Esophagus squamous epithelium (tissue), 5 donors: ENCODE results near the gene DICER1. TPM values are rescaled to one million over a fixed set of nuclear protein-coding genes. Genes with fewer than 3 reads are reported as not detected.
"Not testable (repeated sequence)": the region's sequence is repeated elsewhere in the genome, so short reads cannot be mapped to it uniquely, and the experiment has no call there.

Experiments
- DNase-seq: peaks from one replicate; lab custom pipeline; 2025; lab: John Stamatoyannopoulos, UW
- H3K27ac ChIP-seq, 4 donors: fragments of 200-600 bp; sonication (generic); one replicate each; pipeline ENCODE4 v1.5.1; 2016 to 2019; ENCODE audit warnings: mild to moderate bottlenecking in 1 of 4
- H3K27me3 ChIP-seq, 4 donors: fragments of 200-600 bp; sonication (generic); 1 replicate in 3 of 4; 2 replicates in 1 of 4; pipeline versions ENCODE4 v1.5.1 to v1.6.0; 2017 to 2021; ENCODE audit warnings: antibody characterized with exemption in 1 of 4
- H3K36me3 ChIP-seq, 3 donors: fragments of 200-600 bp; sonication (generic); one replicate each; pipeline ENCODE4 v1.5.1; 2016 to 2019
- H3K4me1 ChIP-seq, 3 donors: fragments of 200-600 bp; sonication (generic); one replicate each; pipeline ENCODE4 v1.5.1; 2017 to 2019
- H3K4me3 ChIP-seq, 4 donors: fragments of 200-600 bp; sonication (generic); 1 replicate in 3 of 4; 2 replicates in 1 of 4; pipeline ENCODE4 v1.5.1; 2016 to 2019; ENCODE audit warnings: mild to moderate bottlenecking in 2 of 4, moderate library complexity in 1 of 4
- H3K9me3 ChIP-seq, 3 donors: fragments of 200-600 bp; sonication (generic); one replicate each; pipeline ENCODE4 v1.5.1; 2016 to 2019
- CTCF ChIP-seq, 6 experiments: fragments of 450-650 bp in 4 of 6; fragments of 200-600 bp in 2 of 6; sonication (generic) in 2 of 6; IDR thresholded peaks; one replicate each; pipeline ENCODE4 v1.5.1; 2016 to 2019; ENCODE audit warnings: antibody characterized with exemption in 6 of 6, mild to moderate bottlenecking in 4 of 6, moderate library complexity in 4 of 6
- POLR2A ChIP-seq, 4 donors: fragments of 450-650 bp; IDR thresholded peaks; one replicate each; pipeline ENCODE4 v1.6.1; 2017; ENCODE audit warnings: antibody characterized with exemption in 4 of 4, mild to moderate bottlenecking in 4 of 4, moderate library complexity in 3 of 4
- WGBS, 2 donors: methylation state at CpG; one replicate each; pipeline ENCODE4 v1.1.5; 2018; 5-methylcytosine and 5-hydroxymethylcytosine counted together
- intact Hi-C: fragments of 100-400 bp; cut with DNase I; formaldehyde crosslinking; loops from one replicate; pipeline ENCODE4 v1.15.0; 2022
- total RNA-seq, 4 donors: library from RNA; depleted of rRNA; stranded (reverse); fragments of >200 nt; gene quantifications; one replicate each; pipeline ENCODE4 v1.1.0, GENCODE V29; 2016
- donor health status: DM: yes; HTN: yes; CAD: no.

The DICER1 gene
- total RNA-seq, 4 donors from 2014 or later, result 39.4 to 79.7 (median 55.7) TPM

- no peak for TF ChIP-seq CTCF (IDR thresholded peaks at IDR 0.05)
- TF ChIP-seq POLR2A (IDR thresholded peaks at IDR 0.05), result no peak
- intact Hi-C loops, result no loop called here
- H3K36me3 ChIP-seq, result no peaks in the 10 kb centered on the region
- H3K27ac ChIP-seq, result no peak overlapping the region
- WGBS, 2 donors, result 80 to 88% methylated on average over 8 of the region's 8 CpGs
- H3K4me3 ChIP-seq, result no peak overlapping the region
- H3K4me1 ChIP-seq, result peaks cover 19 to 34% (median 25%) of the 10 kb centered on the region in 3 donors
- no peaks in the 10 kb centered on the region for H3K27me3 ChIP-seq
- no peaks in the 10 kb centered on the region for H3K9me3 ChIP-seq
- no peak for DNase-seq
These were observed 23.8 kb upstream of the DICER1 start for GRCh38 chr14:95180966-95181741.

- WGBS, 2 donors, result 80 to 85% methylated on average over 3 of the region's 3 CpGs
- H3K27me3 ChIP-seq, DNase-seq, H3K9me3 ChIP-seq, H3K27ac ChIP-seq, H3K36me3 ChIP-seq, H3K4me1 ChIP-seq, H3K4me3 ChIP-seq: not testable (repeated sequence)
- intact Hi-C loops, result loop anchor here (10.0 kb wide), 1 partner anchor 189 kb away; no protein-coding TSS in a partner anchor
These were observed 18.3 kb upstream of the DICER1 start for GRCh38 chr14:95175670-95176069.

DNA sequence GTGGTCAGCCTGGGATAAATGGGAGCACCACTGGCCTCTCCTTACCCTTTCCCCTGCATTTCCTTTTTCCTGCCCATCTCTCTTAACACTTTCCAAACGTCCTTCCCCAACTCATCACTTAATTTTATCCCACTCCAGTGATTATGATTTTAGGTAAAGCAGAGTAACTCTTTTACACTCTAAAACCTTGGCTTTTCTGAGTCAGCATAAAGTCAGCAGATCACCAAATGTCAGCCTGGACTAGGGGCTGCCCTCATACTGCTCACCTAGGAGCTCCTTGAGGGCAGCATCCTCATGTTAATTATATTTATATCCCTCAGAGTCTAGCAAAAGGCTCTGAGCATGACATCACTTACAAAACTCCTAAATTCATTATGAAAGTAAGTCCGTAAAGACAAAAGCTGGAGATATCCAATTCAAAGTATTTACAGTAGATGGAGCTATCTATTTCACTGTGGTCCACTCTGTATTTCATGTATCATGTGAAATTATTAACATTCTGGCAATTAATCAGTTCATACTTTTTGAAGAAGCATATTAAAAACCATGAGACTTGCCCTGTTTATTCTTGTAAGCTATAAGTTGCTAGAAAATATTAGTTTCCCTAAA lies 17.0 kb upstream of the DICER1 start:
- Histone ChIP-seq H3K4me1 (peaks cover 0 to 3% (median 0%) of the 10 kb centered on the region in 3 donors), H3K4me3 (no peak overlapping the region), H3K27me3 (no peaks in the 10 kb centered on the region), H3K36me3 (no peaks in the 10 kb centered on the region), H3K9me3 (no peaks in the 10 kb centered on the region), H3K27ac (no peak overlapping the region)
- DNase-seq, result no peak
- TF ChIP-seq CTCF (IDR thresholded peaks at IDR 0.05) (peak in 3 of 6 experiments; percentile 20 to 43 (median 24)), POLR2A (IDR thresholded peaks at IDR 0.05) (no peak)
- intact Hi-C loops, result loop anchor here (10.0 kb wide), 1 partner anchor 191 kb away; no protein-coding TSS in a partner anchor
- 8 to 20% methylated on average over 2 of the region's 2 CpGs for WGBS, 2 donors

DNA sequence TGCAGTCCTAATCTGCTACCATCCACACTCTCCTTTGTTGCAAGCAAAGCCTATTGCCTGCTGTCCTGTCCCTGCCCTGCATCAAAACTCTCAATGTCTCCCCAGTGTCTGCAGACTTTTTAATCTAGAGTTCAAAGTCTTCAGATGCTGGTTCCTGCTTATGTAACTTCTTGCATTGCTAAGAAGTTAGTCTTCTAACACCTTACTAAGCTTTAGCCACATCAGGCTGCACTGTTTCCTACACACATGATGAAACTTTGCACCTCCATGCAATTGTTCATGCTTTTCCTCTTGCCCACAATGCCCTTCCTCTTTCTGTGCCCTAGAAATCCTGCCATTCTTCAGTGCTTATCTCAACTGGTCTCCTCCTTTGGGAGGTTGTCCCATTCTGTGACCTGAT lies 16.2 kb upstream of the DICER1 start:
- H3K27ac ChIP-seq, result no peak overlapping the region

GRCh38 chr14:95167177-95167576 lies 9.8 kb upstream of the DICER1 start:
- Histone ChIP-seq H3K27me3 (no peaks in the 10 kb centered on the region), H3K9me3 (peaks cover 0 to 8% (median 0%) of the 10 kb centered on the region in 3 donors), H3K36me3 (no peaks in the 10 kb centered on the region), H3K4me1 (no peaks in the 10 kb centered on the region), H3K4me3 (no peak overlapping the region), H3K27ac (no peak overlapping the region)
- intact Hi-C loops, result no loop called here
- WGBS, 2 donors, result 82 to 100% methylated on average over 1 to 2 of the region's 2 CpGs
- DNase-seq, result no peak
- no peak for TF ChIP-seq CTCF (IDR thresholded peaks at IDR 0.05)
- no peak for TF ChIP-seq POLR2A (IDR thresholded peaks at IDR 0.05)

More for the DNA sequence above, 16.2 kb upstream of the DICER1 start:
- peaks cover 0 to 3% (median 0%) of the 10 kb centered on the region in 3 donors for H3K4me1 ChIP-seq
- H3K36me3 ChIP-seq, result no peaks in the 10 kb centered on the region
- TF ChIP-seq POLR2A (IDR thresholded peaks at IDR 0.05) (no peak), CTCF (IDR thresholded peaks at IDR 0.05) (no peak)
- H3K4me3 ChIP-seq, result no peak overlapping the region
- no peak for DNase-seq
- intact Hi-C loops, result loop anchor here (10.0 kb wide), 1 partner anchor 191 kb away; no protein-coding TSS in a partner anchor
- H3K27me3 ChIP-seq, result no peaks in the 10 kb centered on the region
- H3K9me3 ChIP-seq, result no peaks in the 10 kb centered on the region
